GM18502 (cell line): ENCODE results near the gene STARD7.
"Not testable (repeated sequence)": the region's sequence is repeated elsewhere in the genome, so short reads cannot be mapped to it uniquely, and the experiment has no call there.

Source experiments
- ATAC-seq: cut with Tn5 transposase; IDR thresholded peaks from one replicate; pipeline ENCODE4 v1.9.1; 2021; ENCODE audit warnings: mild to moderate bottlenecking; ENCODE audit not compliant: unreplicated experiment, poor library complexity

Gene STARD7

GRCh38 chr2:96238266-96238665, 29.6 kb upstream of the STARD7 start:
- ATAC-seq = no peak

DNA sequence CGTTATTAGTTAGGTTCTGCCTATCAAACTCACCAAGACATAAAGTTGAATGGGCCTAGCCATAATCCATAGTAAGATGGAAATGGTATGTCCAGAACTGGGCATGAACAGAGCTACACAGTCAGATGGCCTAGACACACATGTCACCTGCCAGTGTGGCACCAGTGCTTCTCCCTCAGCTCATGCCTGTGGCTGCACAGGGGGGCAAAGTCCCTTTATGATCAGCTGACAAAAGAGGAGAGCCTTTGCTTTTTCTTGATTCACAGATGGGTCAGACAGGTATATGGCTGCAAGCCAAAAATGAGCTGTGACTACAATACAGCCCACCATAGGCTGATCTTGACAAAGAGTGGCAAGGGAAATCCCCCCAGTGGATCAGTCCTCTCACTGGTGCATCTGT, 28.3 kb upstream of the STARD7 start:
- no peak for ATAC-seq

GRCh38 chr2:96233880-96234316, 25.3 kb upstream of the STARD7 start:
- peak; percentile 89 for ATAC-seq

DNA sequence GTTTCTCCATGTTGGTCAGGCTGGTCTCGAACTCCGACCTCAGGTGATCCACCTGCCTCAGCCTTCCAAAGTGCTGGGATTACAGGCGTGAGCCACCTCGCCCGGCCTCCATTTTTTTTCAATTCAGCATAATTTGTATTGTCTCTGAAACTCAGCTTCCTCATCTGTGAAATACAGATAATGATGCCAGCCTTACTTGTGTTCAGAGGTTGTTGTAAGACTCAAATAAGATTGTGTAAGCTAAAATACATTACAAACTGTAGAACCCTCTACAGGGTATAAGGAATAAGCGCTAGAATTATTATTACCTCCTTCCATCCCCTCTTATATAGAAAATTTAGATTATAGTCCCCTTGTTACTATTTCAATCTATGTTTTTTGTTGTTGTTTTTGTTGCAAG, 24.8 kb upstream of the STARD7 start:
- ATAC-seq = peak; percentile 13

DNA sequence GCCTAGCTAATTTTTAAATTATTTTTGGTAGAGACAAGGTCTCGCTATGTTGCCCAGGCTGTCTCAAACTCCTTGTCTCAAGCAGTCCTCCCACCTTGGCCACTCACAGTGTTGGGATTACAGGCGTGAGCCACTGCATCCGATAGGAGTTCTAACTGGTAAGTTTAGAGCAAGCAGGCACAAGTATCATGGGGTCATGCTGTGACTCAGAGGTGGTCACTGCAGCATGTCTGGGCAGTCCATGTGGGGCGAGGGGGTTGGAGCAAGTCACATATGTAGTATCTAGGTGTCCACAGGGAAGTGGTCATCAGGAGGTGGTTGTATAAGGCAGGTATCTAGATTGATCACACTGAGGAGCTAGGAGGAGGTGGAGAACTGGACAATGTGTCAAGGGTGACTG, 22.7 kb upstream of the STARD7 start:
- ATAC-seq = no peak

GRCh38 chr2:96225016-96225533, 16.4 kb upstream of the STARD7 start:
- peak; percentile 83 for ATAC-seq

GRCh38 chr2:96221106-96221505, 12.5 kb upstream of the STARD7 start:
- ATAC-seq = not testable (repeated sequence)

DNA sequence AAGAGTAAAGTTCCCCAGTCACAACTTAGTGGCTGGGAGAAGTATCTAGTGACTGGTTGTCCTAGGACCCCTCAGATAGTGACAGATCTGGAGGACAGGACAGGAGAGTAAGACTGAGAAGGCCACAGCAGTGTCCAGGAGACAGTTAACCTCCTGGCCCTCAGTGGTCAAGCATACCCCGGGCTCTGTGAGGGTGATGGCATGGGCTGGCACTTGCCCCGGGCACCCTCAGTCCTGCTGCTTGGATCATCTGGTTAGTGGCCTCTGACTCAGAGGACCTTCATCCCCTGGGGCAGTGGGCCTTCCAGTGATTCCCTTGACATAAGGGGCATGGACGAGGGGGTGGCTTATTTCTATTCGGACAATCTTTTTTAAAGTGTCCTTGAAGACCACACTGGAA, 11.3 kb upstream of the STARD7 start:
- ATAC-seq = not testable (repeated sequence)

- ATAC-seq = no peak
These were observed 10.0 kb upstream of the STARD7 start for GRCh38 chr2:96218508-96219131.

- no peak for ATAC-seq
These were observed 5.9 kb upstream of the STARD7 start for GRCh38 chr2:96214554-96214953.

DNA sequence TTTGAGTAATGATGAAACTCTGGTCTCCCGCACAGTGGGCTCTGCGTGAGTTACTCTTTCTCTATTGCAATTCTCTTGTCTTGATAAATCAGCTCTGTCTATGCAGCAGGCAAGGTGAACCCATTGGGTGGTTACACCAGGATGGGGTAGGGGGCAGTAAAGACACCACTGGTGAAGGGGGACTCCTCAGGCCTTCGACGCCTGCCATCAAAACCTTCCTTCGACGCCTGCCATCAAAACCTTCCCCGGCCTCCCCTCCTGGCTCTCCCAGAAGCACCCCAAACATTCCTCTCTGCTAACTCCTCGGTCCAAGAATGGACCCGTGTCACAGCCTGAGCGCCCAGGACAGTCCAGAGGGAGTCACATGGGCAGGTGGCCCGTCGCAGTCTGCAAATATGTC, 4.8 kb upstream of the STARD7 start:
- ATAC-seq = no peak

DNA sequence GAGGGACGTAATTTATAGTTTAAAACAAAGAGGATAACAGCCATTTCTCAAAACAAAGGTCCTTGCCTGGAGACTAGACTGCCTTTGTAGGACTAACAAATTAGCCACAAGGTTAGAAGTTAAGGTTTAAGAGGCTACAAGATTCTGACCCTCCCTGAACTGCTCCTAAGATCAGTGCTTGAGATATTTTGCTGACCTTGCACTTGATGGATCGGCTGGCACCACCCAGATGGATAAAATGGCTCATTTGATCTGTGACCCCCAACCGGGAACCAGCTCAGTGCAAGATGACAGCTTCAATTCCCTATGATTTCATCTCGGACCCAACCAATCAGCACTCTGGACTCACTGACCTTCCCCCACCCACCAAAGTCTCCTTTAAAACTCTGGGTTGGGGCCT, 3.7 kb upstream of the STARD7 start:
- ATAC-seq = no peak

DNA sequence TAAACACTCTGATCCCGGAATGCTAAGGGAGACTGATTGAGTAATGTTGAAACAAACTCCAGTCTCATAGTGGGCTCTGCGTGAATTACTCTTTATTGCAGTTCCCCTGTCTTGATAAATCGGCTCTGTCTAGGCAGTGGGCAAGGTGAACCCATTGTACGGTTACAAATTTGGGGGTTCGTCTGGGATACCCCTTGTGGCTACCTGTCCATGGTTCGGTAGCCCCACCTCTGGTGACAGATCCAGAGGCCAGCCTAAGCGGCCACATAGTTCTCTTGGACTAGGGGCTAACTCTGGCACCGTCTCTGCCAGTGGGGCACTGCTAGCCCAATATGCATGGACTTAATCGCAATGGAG, 1.1 kb upstream of the STARD7 start:
- no peak for ATAC-seq

GRCh38 chr2:96209011-96209728, 543 bp upstream of the STARD7 start:
- ATAC-seq = no peak

DNA sequence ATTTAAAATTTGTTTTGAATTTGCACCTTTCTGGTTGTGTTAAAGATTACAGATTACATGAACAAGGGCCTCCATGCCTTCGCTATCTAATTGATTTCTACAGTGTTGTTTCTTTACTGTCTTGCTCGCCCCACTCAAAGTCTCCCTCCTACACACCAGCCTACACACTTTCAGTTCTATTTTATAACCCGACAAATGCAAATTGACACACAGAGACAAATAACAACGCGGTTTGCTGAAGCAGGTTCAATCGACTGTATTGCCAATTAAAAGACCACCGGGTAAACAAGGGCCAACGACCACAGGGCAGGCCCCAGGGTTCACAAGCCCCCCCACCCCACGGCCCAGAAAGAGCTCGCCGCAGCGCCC, 869 bp downstream of the STARD7 start:
- peak; percentile 8 for ATAC-seq

DNA sequence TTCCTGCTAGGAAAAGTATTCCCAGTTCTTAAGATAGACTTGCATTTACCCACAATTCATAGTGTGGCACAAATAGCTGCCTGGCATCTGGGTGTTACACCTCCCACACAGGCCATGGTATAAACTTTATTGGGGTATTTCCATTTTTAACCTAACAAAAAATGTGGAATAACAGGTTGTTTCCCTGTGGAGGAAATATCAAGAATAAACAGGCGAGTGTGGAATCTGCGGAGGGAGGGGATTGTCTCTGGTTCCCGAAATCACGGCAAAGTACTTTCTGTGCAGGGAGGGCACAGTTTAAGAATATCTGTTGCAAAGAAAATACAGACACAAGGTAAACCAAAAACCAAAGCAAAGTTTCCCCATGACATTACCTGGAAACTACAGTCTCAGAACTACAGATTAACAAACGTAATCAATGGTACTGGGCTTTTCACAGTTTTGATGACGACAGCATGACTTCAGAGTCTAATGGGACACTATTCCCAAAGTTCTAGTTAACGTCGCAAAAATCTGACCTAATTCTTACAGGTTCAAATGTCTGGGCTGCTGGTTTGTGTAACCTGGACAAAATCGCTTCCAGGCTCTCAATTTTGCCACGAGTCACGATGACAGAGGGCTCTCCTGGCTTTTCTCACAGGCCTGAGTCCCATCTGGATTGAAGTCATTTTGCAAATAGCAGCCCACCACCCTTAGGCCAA, 1.4 kb downstream of the STARD7 start:
- no peak for ATAC-seq

GRCh38 chr2:96205888-96206287, 2.7 kb downstream of the STARD7 start:
- ATAC-seq = no peak

DNA sequence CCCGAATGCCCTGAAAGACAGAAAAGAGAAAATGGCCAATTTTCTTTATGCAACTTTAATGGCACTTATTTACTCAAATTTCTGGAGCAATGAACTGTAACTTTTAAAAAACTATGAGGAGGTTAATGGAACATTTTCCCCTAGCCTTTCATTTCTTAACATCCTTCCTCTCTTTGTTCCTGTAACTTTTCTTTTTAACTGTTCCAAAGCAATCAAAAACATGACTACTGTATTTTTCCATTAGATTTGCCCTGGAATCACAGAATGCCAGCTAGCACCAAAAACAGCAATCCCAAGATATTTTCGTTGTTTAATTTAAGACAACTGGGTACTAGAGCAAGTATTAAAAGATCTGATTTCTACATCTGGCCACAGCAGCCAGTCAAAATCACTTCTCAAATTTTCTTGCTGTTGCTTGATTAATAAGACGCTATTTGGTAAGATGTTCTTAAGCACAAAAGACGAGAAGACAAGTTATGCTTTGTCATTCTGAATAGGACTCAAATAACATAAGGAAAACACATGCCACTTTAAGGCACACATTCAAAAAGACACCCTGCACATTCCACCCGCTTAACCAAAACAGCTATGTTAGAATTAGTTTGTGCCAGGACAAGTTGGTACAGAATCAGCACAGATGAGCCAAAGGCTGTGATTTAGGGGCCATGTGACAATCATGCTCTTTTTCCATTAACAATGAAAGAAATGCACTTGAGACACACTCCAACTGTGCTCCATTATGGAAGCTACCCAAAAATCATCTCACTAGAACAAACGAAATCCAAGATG, 3.6 kb downstream of the STARD7 start:
- ATAC-seq = no peak

- ATAC-seq = no peak
These were observed 5.2 kb downstream of the STARD7 start for GRCh38 chr2:96203130-96204028.
